ENCODE measurements around the gene PIGO. TPM values are rescaled to one million over a fixed set of nuclear protein-coding genes. Genes with fewer than 3 reads are reported as not detected.

Gene PIGO
- total RNA-seq, 4 donors from 2014 or later = 11.4 to 16.6 (median 13.3) TPM

DNA sequence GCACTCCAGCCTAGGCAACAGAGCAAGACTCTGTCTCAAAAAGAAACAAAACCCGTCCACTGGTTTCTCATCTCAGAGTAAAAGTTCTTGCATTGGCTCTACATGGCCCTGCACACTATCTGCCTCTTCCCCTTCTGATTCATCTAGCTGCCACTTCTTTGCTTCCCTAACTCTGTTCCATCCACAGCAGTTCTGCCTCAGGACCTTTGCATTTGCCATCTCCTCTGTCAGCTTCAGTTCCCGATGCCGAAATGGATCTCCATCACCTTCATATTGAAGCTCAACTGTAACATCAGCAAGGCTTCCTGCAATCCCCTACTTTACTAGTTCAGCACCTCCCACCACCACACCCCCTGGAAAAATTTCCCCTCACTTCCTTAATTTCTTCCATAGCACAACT, 1.2 kb upstream of the PIGO start:
- no peak for TF ChIP-seq CTCF (IDR thresholded peaks at IDR 0.05)
- no peak for ATAC-seq (ENCODE audit: low FRiP score)
- DNase-seq (ENCODE audit: low spot score) = no peak

DNA sequence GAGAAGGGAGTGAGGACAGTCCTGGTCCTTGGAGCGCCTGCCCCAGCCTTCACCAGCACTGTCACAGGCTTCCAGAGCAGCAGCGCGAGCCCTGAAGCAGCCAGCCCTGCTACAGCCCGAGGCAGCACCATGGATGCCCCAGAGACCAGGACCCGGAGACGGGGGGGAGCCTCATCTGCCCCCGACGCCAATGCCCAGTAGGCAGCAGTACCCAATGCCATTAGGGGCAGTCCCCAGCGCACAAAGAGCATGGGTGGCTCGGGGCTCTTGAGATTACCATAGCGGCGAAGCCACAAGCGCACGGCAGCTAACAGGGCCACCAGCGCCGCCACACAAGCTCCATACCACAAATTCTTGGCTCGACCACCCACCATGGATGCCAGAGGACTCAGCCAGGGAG, 4.9 kb downstream of the PIGO start:
- no peak for TF ChIP-seq CTCF (IDR thresholded peaks at IDR 0.05)
- DNase-seq (ENCODE audit: low spot score) = no peak

GRCh38 chr9:35089434-35089833, 7.0 kb downstream of the PIGO start:
- TF ChIP-seq CTCF (IDR thresholded peaks at IDR 0.05) = no peak
- ATAC-seq (ENCODE audit: low FRiP score) (no peak), DNase-seq (ENCODE audit: low spot score) (no peak)

More for the DNA sequence above, 4.9 kb downstream of the PIGO start:
- no peak for ATAC-seq (ENCODE audit: low FRiP score)

GRCh38 chr9:35085078-35085477, 11.3 kb downstream of the PIGO start:
- DNase-seq (ENCODE audit: low spot score) (no peak), ATAC-seq (ENCODE audit: low FRiP score) (no peak)
- TF ChIP-seq CTCF (IDR thresholded peaks at IDR 0.05) = no peak

DNA sequence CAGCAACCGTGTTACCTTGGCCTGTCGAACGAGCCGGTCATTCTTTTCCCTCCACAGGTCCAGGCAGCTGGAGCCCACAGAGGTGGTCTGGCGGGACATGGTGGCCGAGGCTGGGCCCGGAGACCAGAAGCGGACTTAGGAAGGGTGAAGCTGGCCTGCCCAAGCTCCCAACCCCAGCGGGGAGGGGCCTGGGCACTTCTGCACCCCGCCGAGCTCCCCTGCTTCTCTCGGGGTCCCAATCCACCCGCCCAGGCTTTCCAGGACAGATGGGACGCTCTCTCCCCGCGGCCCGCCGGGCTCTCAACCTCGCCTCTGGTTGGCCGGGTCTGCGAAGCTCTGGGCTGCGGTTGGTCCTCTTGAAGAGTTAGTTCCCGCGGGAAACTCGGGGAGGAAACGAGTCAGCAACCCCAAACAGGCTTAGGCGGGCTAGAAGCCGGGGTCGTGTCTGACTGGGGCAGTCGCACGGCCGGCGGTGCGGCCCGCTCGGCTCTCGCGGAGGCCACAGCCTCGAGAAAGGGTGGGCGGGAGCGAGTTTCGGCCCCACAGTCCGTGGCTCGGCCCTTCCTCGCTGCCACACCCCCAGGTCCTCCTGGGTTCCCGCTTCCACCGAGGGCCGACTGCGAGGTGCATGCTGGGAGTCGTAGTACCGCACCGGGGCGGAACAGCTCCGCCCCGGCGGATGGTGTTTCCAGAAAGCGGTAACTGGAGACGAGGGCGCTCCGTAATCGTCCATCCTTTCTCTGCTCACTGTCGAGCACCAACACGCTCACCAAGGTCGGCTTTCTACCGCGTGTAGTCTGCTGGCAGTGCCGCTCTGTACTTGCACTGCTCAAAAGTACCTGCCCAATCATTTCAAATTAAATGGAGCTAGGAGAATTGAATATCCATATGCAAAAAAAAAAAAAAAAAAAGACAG, 16.7 kb downstream of the PIGO start, which contains the start of gene FANCG:
FANCG (minus strand) TSS at position 517 of the 916 bp plus-strand sequence; CDS start at position 99, 418 bp downstream.
- ATAC-seq (ENCODE audit: low FRiP score) (peak; percentile 98), DNase-seq (ENCODE audit: low spot score) (peak; percentile 60)
- no peak for TF ChIP-seq CTCF (IDR thresholded peaks at IDR 0.05)

GRCh38 chr9:35079041-35079425, 17.4 kb downstream of the PIGO start:
- no peak for TF ChIP-seq CTCF (IDR thresholded peaks at IDR 0.05)
- DNase-seq (ENCODE audit: low spot score) (no peak), ATAC-seq (ENCODE audit: low FRiP score) (no peak)

GRCh38 chr9:35078066-35078465, 18.3 kb downstream of the PIGO start:
- no peak for TF ChIP-seq CTCF (IDR thresholded peaks at IDR 0.05)
- ATAC-seq (ENCODE audit: low FRiP score) = no peak
- DNase-seq (ENCODE audit: low spot score) = no peak
